Measurements from ENCODE around the gene ATP2C2.

GRCh38 chr16:84323606-84324005 is 44.7 kb upstream of the ATP2C2 start:
- no peak for TF ChIP-seq CTCF (IDR thresholded peaks at IDR 0.05)
- no peak for TF ChIP-seq MAX (CRISPR knock-in tag; IDR thresholded peaks at IDR 0.05)
- TF ChIP-seq MLX (CRISPR knock-in tag; IDR thresholded peaks at IDR 0.05), result no peak
- TF ChIP-seq FOXK1 (CRISPR knock-in tag; IDR thresholded peaks at IDR 0.05), result no peak
- TF ChIP-seq CBFB (CRISPR knock-in tag; IDR thresholded peaks at IDR 0.05; ENCODE audit: low read depth), result no peak
- TF ChIP-seq NR1H2 (CRISPR knock-in tag; IDR thresholded peaks at IDR 0.05), result no peak
- TF ChIP-seq KAT7 (CRISPR knock-in tag; IDR thresholded peaks at IDR 0.05; ENCODE audit: borderline replicate concordance), result no peak

Data from WTC11 (cell line).